Hippocampal formation (tissue), 2 donors: ENCODE measurements around the gene KCNN3.

Source experiments
- DNase-seq, 2 donors: peaks; one replicate each; lab custom pipeline; 2025; lab: John Stamatoyannopoulos, UW

The KCNN3 gene

DNA sequence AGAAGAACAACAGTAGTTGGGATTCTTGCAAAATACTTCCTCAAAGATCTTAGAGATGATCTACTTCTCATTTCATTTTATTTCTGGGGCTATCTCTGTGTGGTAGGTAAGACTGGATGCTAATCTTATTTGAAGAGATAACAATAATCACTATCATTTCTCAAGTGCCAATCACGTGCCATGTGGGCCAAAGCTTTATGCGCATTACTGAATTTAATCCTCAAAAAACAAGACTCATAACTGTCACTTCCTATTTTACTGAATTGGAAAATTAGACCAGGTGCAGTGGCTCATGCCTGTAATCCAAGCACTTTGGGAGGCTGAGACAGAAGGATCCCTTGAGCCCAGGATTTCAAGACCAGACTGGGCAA lies 121.7 kb downstream of the KCNN3 start:
- no peak for DNase-seq

DNA sequence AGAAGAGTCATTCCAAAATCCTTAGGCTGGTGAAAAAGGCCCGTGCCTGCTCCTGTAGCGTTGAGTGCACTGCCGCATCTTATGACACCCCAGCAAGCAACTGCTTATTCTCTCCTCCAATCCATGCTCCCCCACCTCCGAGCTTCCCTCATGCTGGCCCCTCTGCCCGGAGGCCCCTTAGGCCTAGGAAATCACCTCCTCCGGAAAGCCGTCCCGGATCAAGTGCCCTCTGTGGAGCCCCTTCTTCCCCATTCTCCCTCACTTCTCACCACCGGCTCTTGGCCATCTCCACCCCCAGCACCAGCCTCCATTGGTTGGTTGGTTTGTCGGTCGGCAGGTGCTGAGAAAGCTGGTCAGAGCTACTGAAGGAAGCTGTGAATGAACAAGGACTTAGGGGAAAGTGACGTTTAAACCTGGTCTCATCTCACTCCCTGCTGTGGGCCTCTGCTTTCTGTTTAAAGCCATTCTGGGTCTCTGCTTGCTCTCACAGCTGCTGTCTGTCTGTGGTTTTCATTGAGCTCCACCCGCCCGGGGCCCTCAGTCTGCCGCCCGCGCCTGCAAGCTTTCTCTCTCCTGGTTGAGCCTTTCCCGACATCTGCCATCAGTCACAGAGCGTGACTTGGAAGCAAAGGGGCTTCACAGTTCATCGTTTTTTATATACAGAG lies 122.2 kb downstream of the KCNN3 start:
- DNase-seq, result no peak

DNA sequence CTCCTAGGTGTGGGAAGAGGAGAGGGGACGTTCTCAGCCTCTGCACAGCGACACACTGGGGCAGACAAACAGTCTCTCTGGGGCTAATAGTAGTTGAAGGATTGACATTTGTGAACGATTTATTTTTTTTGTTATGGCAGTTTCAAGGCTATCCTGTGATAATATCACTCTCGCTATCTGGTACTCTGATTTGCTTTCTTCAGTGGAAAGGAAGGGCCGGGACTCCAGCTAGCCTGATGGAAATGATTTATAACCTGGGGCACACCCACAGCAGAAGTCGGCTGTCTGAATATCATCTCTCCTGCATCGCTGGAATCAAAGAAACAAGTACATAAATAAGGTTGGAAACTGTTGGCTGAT lies 122.7 kb downstream of the KCNN3 start:
- DNase-seq, result no peak

DNA sequence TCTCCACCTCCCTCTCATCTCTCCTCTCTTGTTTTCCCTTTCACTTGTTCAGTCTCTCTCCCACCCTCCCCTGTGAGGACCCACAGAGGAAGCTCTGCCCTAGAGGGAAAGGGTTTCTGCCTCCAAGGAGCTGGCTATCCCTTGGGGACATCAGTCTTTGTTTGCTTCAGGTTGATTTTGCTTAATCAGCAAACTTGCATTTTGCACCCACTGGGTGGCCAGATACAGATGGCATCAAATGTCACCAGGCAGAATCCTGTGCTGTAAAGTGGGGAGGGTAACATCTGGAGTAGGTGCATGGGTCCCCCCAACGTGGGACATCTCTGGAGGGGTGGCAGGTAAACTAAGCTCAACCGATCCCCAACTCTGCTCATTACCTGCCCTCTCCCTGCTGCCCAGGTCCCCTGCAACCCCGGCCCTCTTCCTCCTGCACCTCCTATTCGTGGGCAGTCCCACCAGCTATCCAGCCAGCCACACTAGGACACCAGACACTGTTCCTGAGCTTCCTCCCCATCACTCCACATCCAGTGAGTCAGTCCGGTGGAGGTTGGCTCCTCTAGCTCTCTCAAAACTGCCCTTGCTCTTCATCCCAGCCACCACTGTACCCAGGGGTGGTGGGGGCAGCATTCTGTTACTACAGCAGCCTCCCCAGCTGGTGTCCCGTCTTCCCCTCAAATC lies 123.3 kb downstream of the KCNN3 start:
- no peak for DNase-seq

DNA sequence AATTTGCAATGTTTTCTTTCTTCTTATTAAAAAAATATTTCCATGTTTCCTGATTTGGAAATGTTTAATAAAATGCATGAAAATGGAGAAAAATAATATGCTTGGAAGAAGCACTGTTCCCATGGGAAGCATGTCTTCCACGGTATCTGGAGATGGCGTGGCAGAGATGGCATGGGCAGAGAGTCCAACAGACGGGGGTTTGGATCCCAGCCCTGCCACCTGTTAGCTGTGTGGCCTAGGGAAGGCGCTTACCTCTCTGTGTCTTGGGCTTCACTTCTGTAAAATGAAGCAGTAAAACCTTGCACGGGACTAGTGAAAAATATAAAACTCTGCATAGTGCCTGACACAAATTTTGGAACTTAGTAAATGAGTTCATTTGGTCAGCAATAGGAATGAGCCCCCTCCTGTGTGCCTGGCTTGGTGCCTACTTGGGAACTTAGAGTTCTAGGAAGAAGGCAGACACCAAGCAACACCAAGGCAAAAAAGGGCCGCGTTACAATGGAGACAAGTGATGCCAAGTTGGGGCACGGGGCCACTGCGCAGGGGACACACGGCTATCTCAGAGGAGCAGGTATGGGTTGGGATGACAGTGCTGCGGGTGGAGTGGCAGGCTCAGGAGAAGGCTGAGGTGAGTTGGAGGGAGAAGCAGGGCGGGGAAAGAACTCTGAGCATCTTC lies 124.2 kb downstream of the KCNN3 start:
- no peak for DNase-seq

DNA sequence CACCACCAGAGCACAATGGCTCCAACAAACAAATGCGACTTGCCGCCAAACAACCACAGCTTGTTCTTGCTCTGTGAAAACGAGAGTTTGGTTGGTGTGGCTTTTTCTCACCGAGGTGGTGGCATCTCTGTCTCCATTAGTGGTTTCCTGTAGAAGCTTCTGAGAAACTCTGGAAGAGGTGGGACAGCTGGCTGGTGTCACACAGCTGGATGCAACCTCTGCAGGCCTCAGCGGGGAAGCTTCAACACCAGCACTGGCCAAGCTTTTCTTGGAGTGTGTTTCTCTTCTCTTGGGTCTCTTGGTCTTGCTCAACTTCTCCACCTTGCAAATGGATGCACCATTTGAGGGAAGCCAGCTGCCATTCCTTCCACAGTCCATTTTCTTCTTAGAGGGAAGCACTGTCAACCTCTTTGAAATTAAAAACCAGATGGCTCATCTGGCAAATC lies 124.8 kb downstream of the KCNN3 start:
- no peak for DNase-seq

DNA sequence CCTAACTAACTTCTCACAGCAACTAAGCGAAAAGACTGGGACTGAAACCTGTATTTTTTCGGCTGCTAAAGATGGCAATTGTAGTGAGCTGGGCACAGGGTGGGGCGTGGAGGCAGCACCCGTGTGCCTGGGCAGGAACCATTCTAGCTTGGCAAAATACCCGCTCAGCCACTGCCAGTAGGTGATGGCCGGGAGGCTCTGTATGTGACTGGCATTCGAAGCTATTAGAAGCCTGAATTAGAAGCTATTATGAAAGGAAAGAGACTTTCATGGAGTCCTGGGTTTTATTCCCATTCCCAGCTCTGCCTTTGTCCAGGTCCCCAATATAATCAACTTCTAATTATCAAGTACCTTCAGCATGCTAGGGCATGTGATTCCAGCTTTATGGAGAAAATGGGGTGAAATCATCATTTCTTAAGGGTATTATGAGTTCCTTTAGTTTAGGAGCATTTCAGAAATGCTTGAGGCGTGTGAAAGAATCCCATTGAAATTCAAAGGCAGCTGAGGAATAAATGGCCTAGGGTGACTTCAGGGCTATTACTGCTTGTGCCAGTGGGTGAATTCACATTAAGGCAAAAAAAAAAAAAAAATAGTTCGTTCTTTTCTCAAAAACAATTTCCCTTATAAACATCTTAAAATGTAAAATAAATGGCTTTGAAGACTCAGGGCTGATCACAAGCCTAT lies 125.6 kb downstream of the KCNN3 start:
- peak in 1 of 2 donors; percentile 85 for DNase-seq

DNA sequence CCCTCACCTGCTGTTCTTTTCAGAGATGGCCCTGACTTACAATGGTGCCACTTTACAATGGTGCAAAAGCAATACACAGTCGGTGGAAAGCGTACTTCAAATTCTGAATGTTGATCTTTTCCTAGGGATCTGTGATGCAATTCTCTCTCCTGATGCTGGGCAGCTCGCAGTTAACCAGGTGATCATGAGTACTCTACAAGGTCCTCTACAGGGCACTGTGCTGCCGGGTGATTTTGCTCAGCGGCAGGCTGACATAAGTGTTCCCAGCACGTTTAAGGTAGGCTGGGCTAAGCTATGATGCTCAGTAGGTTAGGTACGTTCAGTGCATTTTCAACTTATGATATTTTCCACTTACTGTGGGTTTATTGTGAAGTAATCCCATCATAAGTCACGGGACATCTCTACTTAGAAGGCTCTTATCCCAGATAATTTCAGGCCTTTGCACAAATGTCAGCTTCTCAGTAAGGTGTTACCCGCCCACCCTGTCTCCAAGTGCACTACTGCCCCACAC lies 126.5 kb downstream of the KCNN3 start:
- no peak for DNase-seq

DNA sequence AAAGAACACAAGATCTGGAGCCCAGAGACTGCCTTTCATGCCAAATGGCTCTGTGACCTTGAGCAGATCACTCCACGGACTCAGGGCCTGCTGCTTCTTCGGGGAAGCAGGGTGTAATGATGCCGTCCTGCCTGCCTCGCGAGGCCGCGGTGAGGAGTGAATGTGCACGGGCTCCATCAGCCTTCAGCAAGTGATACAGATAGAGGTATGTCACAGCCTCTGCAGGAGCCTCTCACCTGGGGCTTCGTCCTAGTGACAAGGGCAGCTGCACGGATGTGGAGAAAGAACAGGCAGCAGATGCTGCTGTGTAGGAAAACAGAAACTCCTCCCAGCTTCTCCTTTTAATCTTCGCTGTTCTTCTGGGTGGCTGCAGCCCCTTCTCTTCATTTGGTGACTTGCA lies 127.5 kb downstream of the KCNN3 start:
- no peak for DNase-seq

DNA sequence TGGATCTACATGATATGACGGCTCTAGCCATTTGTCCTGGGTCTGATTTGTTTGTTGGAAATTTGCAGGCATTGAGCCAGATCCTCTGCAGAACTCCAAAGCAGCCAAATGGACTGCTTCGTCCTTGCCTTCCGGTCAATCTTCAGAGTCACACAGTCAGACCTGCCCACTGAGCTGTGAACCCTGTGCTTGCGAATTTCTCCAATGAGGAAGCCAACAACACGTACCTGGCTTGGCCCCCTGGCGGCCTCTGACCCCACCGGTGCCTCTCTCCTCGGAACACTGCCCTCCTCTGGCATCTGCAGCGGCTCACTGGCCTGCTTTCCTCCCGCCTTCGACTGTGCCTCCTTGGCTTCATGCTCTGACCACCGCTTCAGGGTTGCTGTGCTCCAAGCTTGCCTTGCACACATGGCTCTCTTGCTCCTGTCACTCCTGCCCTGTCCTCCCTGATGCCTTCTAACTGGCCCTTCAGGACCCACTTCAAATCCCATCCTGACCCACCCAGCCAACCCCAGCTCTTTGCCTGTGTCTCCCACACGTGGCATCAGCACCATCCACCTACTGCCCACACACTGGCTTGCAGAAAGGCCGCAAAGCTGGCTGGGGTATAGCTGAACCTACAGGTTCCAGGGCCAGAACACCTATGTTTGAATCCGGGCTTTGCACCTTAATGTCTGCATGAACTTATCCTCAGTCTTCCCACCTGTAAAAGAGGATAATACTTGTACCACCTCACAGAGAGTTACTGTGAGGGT lies 128.2 kb downstream of the KCNN3 start:
- no peak for DNase-seq

DNA sequence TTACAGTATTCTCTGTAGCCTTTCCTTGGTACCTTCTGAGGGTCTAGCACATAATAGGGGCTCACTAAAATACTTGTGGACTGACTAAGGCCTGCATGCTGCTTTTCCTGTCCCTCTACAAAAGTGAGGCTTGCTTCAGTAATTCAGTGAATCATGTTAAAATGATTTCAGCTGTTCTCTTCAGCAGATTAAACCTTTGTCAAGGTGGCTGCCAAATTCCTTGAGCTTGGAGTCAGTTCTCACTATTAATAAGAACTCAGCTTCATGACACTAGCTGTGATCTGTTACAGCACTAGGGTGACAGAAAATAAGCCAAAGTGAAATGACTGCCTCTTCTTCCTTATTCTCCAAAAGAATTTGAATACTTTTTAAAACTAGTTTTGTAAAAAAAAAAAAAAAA lies 128.8 kb downstream of the KCNN3 start:
- DNase-seq, result no peak

DNA sequence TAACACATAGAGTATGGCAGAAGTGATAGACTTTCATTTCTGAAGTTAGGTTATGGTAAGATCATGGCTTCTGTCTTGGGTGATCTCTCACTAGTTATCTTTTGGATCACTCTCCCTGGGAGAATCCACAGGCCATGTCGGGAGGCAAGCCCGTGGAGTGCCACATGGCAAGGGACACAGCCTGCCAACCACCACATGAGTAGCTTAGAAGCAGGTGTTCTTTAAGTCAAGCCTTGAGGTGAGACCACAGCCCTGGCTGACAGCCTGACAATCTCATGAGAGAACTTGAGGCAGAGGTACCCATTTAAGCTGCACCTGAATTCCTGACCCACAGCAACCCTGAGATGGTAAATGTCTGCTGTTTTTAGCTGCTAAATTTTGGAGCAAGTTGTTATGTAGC lies 130.4 kb downstream of the KCNN3 start:
- DNase-seq, result no peak

DNA sequence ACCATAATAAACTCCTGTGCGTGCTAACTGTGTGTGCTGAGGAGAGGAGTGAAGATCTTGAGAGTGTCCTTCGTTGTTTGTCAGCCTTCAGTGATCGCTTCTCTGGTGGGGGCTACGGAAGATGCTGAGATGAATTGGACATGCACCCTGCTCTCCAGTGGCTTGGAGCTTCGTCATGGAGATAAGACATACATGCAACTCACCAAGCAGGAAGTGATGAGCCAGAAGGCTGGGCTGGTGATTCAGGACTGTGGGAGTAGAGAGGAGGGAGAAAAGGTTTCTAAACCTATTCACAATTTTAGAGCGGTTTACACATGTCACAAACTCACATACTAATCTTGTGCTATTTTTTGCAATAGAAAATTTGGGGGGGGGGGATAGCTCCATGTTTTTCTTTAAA lies 133.2 kb downstream of the KCNN3 start:
- DNase-seq, result no peak

DNA sequence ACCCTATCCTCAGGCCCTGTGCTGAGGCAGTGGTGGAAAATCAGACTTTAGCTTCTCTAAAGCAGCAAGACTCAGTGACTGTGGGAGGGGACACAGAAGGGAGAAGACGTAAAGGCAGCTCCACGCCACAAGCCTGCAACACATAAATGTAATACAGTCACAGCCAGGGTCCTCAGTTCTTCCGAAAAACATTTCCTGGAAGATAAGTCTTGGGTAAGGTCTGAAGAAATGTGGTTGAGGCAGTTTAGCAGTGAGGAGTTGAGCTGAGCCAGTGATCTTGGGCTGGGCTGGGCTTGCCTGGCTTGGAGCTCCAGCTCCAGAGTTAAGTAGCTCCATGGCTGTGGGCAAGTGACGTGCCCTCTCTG lies 134.3 kb downstream of the KCNN3 start:
- DNase-seq, result no peak

DNA sequence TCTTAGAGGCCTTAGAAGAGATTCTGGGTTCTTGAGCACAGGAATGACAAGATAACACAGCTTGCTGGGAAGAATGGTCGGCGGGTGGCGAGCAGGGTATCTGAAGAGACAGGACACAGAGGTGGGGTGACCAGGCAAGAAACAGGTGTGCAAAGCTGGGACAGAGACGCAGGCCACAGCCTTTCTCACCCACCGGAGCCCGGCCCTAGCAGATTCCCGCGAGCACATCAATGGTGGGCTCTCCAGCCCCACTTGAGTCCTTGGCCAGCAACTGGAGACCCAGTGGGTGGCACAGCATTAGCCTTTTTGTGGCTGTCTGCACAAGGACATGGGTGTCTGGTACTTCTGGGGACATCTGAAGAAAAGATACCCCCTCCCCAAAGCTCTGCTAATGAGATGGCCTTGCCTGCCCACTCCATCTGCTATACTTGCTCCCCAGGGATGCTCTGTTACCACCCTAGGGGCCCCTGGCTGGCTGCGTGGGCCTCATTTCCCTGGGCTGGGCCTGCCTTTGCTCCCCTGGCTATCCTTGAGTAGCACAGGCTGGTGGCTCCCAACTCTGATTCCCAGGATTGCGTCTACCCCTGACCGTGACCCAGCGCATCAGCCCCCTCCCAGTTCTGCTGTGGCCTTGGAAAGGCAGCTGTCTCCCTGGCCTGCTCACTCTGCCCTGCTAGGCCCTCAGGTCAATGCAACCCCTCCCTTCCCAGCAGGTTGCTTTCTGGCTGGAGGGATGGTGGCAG lies 134.8 kb downstream of the KCNN3 start:
- no peak for DNase-seq

DNA sequence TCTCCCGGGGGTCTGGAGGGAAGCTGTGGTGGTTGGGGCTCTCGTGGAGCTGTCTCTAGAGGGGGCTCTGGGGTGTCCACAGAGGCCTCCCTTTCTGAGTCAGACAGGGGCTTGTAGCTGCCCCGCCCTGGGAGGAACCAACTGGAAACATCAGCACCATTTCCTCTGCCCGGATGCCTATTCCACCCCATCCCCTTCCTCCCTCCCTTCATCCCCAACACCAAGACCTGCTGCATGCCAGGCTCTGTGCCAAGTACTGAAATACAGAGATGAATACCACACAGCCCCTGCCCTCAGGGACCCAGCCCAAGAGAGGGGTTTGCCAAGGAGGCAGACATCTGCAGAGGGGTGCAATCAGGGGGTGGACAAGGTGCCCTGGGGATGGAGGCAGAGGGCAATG lies 136.5 kb downstream of the KCNN3 start:
- DNase-seq, result no peak

DNA sequence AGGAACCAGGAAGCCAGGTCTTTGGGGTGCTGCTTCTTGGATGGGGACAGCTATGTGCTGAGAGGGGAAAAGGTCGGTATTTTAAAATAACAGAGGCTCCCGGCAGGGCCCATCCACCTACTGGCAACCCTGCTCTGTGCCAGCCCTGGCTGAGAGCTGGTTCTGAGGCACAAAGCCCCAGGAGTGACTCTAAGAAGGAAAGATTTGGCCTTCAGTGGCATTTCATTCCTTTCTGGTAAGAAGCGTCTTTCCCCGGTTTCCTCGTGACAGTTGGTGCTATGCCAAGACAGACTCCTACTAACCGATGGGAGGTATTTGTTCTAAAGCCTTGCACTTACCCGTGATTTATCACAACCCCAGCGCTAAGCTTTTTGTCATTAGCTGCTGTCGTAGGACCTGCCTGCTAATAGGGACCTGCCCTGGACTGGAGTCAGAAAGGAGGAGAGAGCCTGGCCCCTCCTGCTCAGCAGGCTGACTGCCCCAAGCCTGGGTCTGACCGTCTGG lies 139.0 kb downstream of the KCNN3 start:
- DNase-seq, result no peak

DNA sequence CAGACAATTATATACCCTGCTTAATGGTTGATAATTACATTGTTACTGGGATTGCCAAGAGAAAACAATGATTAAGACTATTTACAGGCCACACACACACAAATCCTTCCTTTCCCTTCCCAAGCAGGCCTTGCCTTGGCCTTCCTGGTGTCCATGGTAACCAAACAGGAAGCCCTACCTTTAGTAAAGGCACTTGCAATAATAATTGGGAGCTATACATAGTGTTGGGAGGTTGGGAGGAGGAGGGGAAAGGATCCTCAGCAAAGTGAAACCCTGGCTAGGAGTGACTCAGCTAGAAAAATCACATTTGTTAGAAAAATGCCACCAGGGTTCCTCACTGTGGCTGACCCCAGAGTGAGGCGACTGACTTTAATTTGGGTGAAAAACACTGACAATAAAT lies 139.8 kb downstream of the KCNN3 start:
- DNase-seq, result no peak

DNA sequence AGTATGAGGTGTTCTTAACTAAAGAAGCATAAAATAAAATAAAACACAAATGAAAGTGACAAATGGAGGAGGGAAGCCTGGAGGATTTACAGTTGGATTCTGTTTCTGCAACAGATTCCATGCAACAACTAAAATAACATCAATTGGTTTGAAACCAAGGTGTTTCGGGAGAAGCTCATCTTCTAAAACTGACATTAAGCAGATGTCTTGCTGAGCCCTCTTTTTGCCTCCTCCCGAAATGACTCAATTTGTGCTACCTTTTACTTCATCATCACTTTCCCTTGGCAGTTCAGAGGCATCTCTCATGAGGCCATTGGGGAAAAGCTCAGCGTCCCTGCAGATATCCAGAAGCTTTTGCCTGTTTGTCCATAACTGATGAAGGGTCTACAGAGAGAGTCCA lies 140.5 kb downstream of the KCNN3 start:
- no peak for DNase-seq

DNA sequence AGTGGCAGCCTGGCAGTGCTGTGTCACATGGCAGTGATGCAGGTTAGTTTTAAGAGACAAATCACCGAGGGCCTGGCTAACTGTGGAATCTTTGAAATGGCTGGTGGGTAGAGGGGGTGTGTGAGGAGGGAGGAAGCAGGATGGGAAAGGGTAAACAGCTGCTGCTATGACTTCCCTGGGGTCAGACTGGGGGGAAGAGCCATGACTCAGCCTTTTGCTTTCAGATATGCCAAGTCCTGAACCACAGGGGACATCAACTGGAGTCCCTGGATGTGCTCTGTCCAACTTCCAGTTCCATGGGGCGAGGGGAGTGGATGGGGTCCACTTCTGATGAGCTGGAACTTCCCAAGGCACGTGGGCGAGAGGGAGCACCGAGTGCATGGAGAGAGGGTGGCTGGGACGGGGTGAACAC lies 141.0 kb downstream of the KCNN3 start:
- no peak for DNase-seq
